NB4 (cell line): ENCODE data around the gene EN2.

Experiments used
- CTCF ChIP-seq: IDR thresholded peaks from one replicate; pipeline ENCODE4 v1.5.1; 2012; ENCODE audit warnings: low read depth, low read length
- MAX ChIP-seq: IDR thresholded peaks from 2 replicates; pipeline ENCODE4 v1.6.1; 2011; ENCODE audit warnings: low read depth, low read length
- MYC ChIP-seq: IDR thresholded peaks from 2 replicates; pipeline ENCODE4 v1.6.1; 2011; ENCODE audit warnings: low read depth, low read length
- POLR2A ChIP-seq: IDR thresholded peaks from 2 replicates; pipeline ENCODE4 v1.6.1; 2011; ENCODE audit warnings: mild to moderate bottlenecking; ENCODE audit not compliant: insufficient read length; ENCODE audit errors: extremely low read depth

GRCh38 chr7:155464183-155464582 lies 6.3 kb downstream of the EN2 start:
- no peak for TF ChIP-seq CTCF
- no peak for TF ChIP-seq POLR2A
- TF ChIP-seq MYC: no peak
- TF ChIP-seq MAX: no peak
